Measurements from ENCODE around the gene C10orf53.
A peak's percentile ranks its signal among the peaks of the same experiment; 100 is the strongest.

C10orf53 gene

DNA sequence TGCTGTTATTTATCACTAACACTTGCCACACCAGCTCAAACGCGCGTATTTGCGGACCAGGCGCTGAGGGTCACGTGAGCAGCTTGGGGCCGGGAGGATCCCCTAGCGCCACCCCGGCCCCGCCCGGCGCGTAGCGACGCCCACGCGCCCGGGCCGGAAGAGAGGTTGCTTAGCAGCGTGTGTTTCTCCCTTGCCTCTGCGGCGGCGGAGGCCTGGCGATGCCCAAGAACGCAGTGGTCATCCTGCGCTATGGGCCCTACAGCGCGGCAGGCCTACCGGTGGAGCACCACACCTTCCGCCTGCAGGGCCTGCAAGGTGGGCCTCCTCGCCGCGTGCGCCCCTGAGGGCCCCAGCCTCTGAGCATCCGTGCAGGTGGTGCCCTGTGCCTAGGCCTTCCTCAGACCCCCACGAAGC is at the start of gene C10orf53:
Gene C10orf53, plus strand, starts transcription at position 172 of the 414 bp plus-strand sequence. Its CDS starts 47 bp downstream, at position 219.
- H3K27ac ChIP-seq: no peak within 1 kb of the TSS
- H3K4me3 ChIP-seq: no peak within 1 kb of the TSS
- no peak within 1 kb of the TSS for H3K4me2 ChIP-seq
- no peaks in the 10 kb centered on the region for H3K4me1 ChIP-seq
- H3K9ac ChIP-seq: no peak within 1 kb of the TSS
- no peaks in the 10 kb centered on the region for H3K27me3 ChIP-seq
- no peaks in the 10 kb centered on the region for H4K20me1 ChIP-seq
- H3K9me3 ChIP-seq (replicated peaks in 1 of 11): peaks cover 16 to 33% (median 25%) of the 10 kb centered on the region in 11 experiments
- no peaks in the 10 kb centered on the region for H3K36me3 ChIP-seq
- TF ChIP-seq Cebpa-rat (IDR thresholded peaks at IDR 0.05): no peak

- H3K4me3 ChIP-seq: no peak overlapping the region
- H3K4me2 ChIP-seq: no peak overlapping the region
- no peak for TF ChIP-seq Cebpa-rat (IDR thresholded peaks at IDR 0.05)
- no peaks in the 10 kb centered on the region for H3K36me3 ChIP-seq
- H3K4me1 ChIP-seq: peaks cover 0 to 9% (median 0%) of the 10 kb centered on the region in 10 experiments; a peak in 5 of 20 replicates
- H3K27ac ChIP-seq: no peak overlapping the region
- H3K9me3 ChIP-seq (replicated peaks in 1 of 11): no peaks in the 10 kb centered on the region
- no peak overlapping the region for H3K9ac ChIP-seq
- H3K27me3 ChIP-seq: no peaks in the 10 kb centered on the region
- no peaks in the 10 kb centered on the region for H4K20me1 ChIP-seq
Observed at GRCh38 chr10:49631975-49632374, 47.5 kb upstream of the C10orf53 start.

- Histone ChIP-seq H3K27ac (no peak overlapping the region), H3K4me1 (peaks cover 0 to 9% (median 0%) of the 10 kb centered on the region in 10 experiments; a peak in 5 of 20 replicates), H3K36me3 (no peaks in the 10 kb centered on the region), H4K20me1 (no peaks in the 10 kb centered on the region), H3K9me3 (replicated peaks in 1 of 11) (no peaks in the 10 kb centered on the region), H3K4me2 (no peak overlapping the region), H3K27me3 (no peaks in the 10 kb centered on the region), H3K4me3 (no peak overlapping the region), H3K9ac (no peak overlapping the region)
- TF ChIP-seq Cebpa-rat (IDR thresholded peaks at IDR 0.05): no peak
Observed at GRCh38 chr10:49632406-49633317, 46.8 kb upstream of the C10orf53 start.

GRCh38 chr10:49633327-49634068 is 46.0 kb upstream of the C10orf53 start:
- Histone ChIP-seq H3K9ac (no peak overlapping the region), H3K4me3 (no peak overlapping the region), H3K4me1 (peaks cover 0 to 9% (median 0%) of the 10 kb centered on the region in 10 experiments; a peak in 5 of 20 replicates), H3K27ac (no peak overlapping the region), H3K36me3 (no peaks in the 10 kb centered on the region), H3K4me2 (peak overlapping the region in 2 of 11 experiments; percentile 15 to 23; a peak in 1 of 22 replicates), H3K9me3 (replicated peaks in 1 of 11) (no peaks in the 10 kb centered on the region), H3K27me3 (no peaks in the 10 kb centered on the region), H4K20me1 (no peaks in the 10 kb centered on the region)
- TF ChIP-seq Cebpa-rat (IDR thresholded peaks at IDR 0.05): no peak

- H3K4me1 ChIP-seq: peaks cover 0 to 9% (median 0%) of the 10 kb centered on the region in 10 experiments; a peak in 5 of 20 replicates
- no peak overlapping the region for H3K27ac ChIP-seq
- H3K4me2 ChIP-seq: peak overlapping the region in 3 of 11 experiments; percentile 15 to 23 (median 16); a peak in 1 of 22 replicates
- H3K9ac ChIP-seq: no peak overlapping the region
- no peak overlapping the region for H3K4me3 ChIP-seq
- H3K36me3 ChIP-seq: no peaks in the 10 kb centered on the region
- no peaks in the 10 kb centered on the region for H3K9me3 ChIP-seq (replicated peaks in 1 of 11)
- no peaks in the 10 kb centered on the region for H4K20me1 ChIP-seq
- no peak for TF ChIP-seq Cebpa-rat (IDR thresholded peaks at IDR 0.05)
- H3K27me3 ChIP-seq: no peaks in the 10 kb centered on the region
Observed at GRCh38 chr10:49634069-49634660, 45.3 kb upstream of the C10orf53 start.

GRCh38 chr10:49642311-49642710 is 37.1 kb upstream of the C10orf53 start:
- no peak overlapping the region for H3K27ac ChIP-seq
- peaks cover 0 to 38% (median 33%) of the 10 kb centered on the region in 10 experiments; a peak in 16 of 20 replicates for H3K4me1 ChIP-seq
- no peak overlapping the region for H3K4me2 ChIP-seq
- no peaks in the 10 kb centered on the region for H4K20me1 ChIP-seq
- H3K27me3 ChIP-seq: no peaks in the 10 kb centered on the region
- H3K4me3 ChIP-seq: no peak overlapping the region
- H3K9ac ChIP-seq: no peak overlapping the region
- TF ChIP-seq Cebpa-rat (IDR thresholded peaks at IDR 0.05): no peak
- H3K9me3 ChIP-seq (replicated peaks in 1 of 11): no peaks in the 10 kb centered on the region
- no peaks in the 10 kb centered on the region for H3K36me3 ChIP-seq

- no peaks in the 10 kb centered on the region for H3K36me3 ChIP-seq
- H3K9ac ChIP-seq: no peak overlapping the region
- H3K4me2 ChIP-seq: peak overlapping the region in 7 of 11 experiments; percentile 21 to 91 (median 53); a peak in 11 of 22 replicates
- peaks cover 6 to 50% (median 44%) of the 10 kb centered on the region in 10 experiments for H3K4me1 ChIP-seq
- H4K20me1 ChIP-seq: no peaks in the 10 kb centered on the region
- no peak for TF ChIP-seq Cebpa-rat (IDR thresholded peaks at IDR 0.05)
- H3K9me3 ChIP-seq (replicated peaks in 1 of 11): no peaks in the 10 kb centered on the region
- H3K27ac ChIP-seq: no peak overlapping the region
- H3K4me3 ChIP-seq: no peak overlapping the region
- no peaks in the 10 kb centered on the region for H3K27me3 ChIP-seq
Observed at GRCh38 chr10:49643241-49644034, 36.0 kb upstream of the C10orf53 start.

GRCh38 chr10:49644035-49644646 is 35.3 kb upstream of the C10orf53 start:
- Histone ChIP-seq H3K4me1 (peaks cover 13 to 57% (median 51%) of the 10 kb centered on the region in 10 experiments), H3K27me3 (no peaks in the 10 kb centered on the region), H3K9ac (no peak overlapping the region), H3K9me3 (replicated peaks in 1 of 11) (no peaks in the 10 kb centered on the region), H3K36me3 (no peaks in the 10 kb centered on the region), H4K20me1 (no peaks in the 10 kb centered on the region), H3K4me3 (no peak overlapping the region), H3K27ac (peak overlapping the region in 2 of 11 experiments; percentile 6 to 12; a peak in 1 of 22 replicates), H3K4me2 (peak overlapping the region in 8 of 11 experiments; percentile 8 to 91 (median 48); a peak in 15 of 22 replicates)
- no peak for TF ChIP-seq Cebpa-rat (IDR thresholded peaks at IDR 0.05)
